ENCODE measurements around the gene UCKL1.

Gene UCKL1

GRCh38 chr20:63955827-63956663 lies at the start of gene UCKL1:
UCKL1 (minus strand) TSS chr20:63956416; CDS start chr20:63956372, 44 bp downstream.
- peak within 1 kb of the TSS; percentile 95 for H3K9ac ChIP-seq
- H3K4me3 ChIP-seq, result peak within 1 kb of the TSS; percentile 94
- no peak for TF ChIP-seq Cebpa-rat (IDR thresholded peaks at IDR 0.05)
- no peaks in the 10 kb centered on the region for H3K9me3 ChIP-seq
- H3K4me1 ChIP-seq, result peaks cover 69% of the 10 kb centered on the region
- H3K4me2 ChIP-seq, result peak within 1 kb of the TSS; percentile 98
- peaks cover 61% of the 10 kb centered on the region for H4K20me1 ChIP-seq
- no peaks in the 10 kb centered on the region for H3K27me3 ChIP-seq
- H3K27ac ChIP-seq, result peak within 1 kb of the TSS; percentile 95
- H3K36me3 ChIP-seq, result peaks cover 26% of the 10 kb centered on the region

- Histone ChIP-seq H3K27me3 (no peaks in the 10 kb centered on the region), H3K36me3 (peaks cover 56% of the 10 kb centered on the region), H3K4me1 (peaks cover 96% of the 10 kb centered on the region), H4K20me1 (peaks cover 88% of the 10 kb centered on the region), H3K9ac (peak overlapping the region; percentile 46; the same call in 1 of the 2 replicates), H3K4me2 (peak overlapping the region; percentile 86), H3K27ac (peak overlapping the region; percentile 82), H3K4me3 (no peak overlapping the region), H3K9me3 (no peaks in the 10 kb centered on the region; the same call in 1 of the 2 replicates)
- 0 out of 2 replicates have a peak, but pooled peaks have one; percentile 12 for TF ChIP-seq Cebpa-rat (IDR thresholded peaks at IDR 0.05)
These were observed 49.2 kb upstream of the UCKL1 start for GRCh38 chr20:64005394-64005793.

- H3K4me2 ChIP-seq, result peak overlapping the region; percentile 86
- peak overlapping the region; percentile 15; the same call in 1 of the 2 replicates for H3K4me3 ChIP-seq
- peak overlapping the region; percentile 82 for H3K27ac ChIP-seq
- H3K4me1 ChIP-seq, result peaks cover 84% of the 10 kb centered on the region
- TF ChIP-seq Cebpa-rat (IDR thresholded peaks at IDR 0.05), result no peak
- H3K9ac ChIP-seq, result peak overlapping the region; percentile 46; the same call in 1 of the 2 replicates
- peaks cover 86% of the 10 kb centered on the region for H4K20me1 ChIP-seq
- H3K36me3 ChIP-seq, result peaks cover 56% of the 10 kb centered on the region
- no peaks in the 10 kb centered on the region for H3K27me3 ChIP-seq
- no peaks in the 10 kb centered on the region; the same call in 1 of the 2 replicates for H3K9me3 ChIP-seq
These were observed 47.9 kb upstream of the UCKL1 start for GRCh38 chr20:64003960-64004725.

GRCh38 chr20:64001607-64002011 lies 45.4 kb upstream of the UCKL1 start:
- Histone ChIP-seq H4K20me1 (peaks cover 66% of the 10 kb centered on the region), H3K4me2 (peak overlapping the region; percentile 86), H3K27ac (0 out of 2 replicates have a peak overlapping the region, but pooled peaks have one; percentile 1), H3K4me1 (peaks cover 58% of the 10 kb centered on the region), H3K27me3 (no peaks in the 10 kb centered on the region), H3K36me3 (peaks cover 72% of the 10 kb centered on the region), H3K9ac (no peak overlapping the region), H3K4me3 (no peak overlapping the region), H3K9me3 (no peaks in the 10 kb centered on the region)
- no peak for TF ChIP-seq Cebpa-rat (IDR thresholded peaks at IDR 0.05)

DNA sequence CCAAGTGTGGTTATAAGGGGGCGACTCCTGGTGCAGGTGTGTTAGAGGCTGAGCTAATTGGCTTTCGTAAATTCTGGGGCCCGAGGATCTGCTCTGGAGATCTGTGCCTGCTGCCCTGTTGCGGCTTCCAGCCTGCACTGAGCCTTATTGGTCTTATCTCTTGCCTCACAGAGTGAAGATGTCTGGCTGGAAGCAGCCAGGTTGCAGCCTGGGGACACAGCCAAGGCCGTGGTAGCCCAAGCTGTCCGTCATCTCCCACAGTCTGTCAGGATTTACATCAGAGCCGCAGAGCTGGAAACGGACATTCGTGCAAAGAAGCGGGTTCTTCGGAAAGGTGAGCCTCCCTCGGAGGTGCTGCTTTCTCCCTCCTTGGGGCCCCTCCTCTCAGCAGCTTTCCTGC lies 44.7 kb upstream of the UCKL1 start:
- no peaks in the 10 kb centered on the region for H3K27me3 ChIP-seq
- no peak overlapping the region for H3K9ac ChIP-seq
- TF ChIP-seq Cebpa-rat (IDR thresholded peaks at IDR 0.05), result no peak
- no peak overlapping the region for H3K4me3 ChIP-seq
- H3K4me2 ChIP-seq, result peak overlapping the region; percentile 86
- no peak overlapping the region for H3K27ac ChIP-seq
- no peaks in the 10 kb centered on the region for H3K9me3 ChIP-seq
- H3K36me3 ChIP-seq, result peaks cover 79% of the 10 kb centered on the region
- H3K4me1 ChIP-seq, result peaks cover 51% of the 10 kb centered on the region
- H4K20me1 ChIP-seq, result peaks cover 59% of the 10 kb centered on the region

DNA sequence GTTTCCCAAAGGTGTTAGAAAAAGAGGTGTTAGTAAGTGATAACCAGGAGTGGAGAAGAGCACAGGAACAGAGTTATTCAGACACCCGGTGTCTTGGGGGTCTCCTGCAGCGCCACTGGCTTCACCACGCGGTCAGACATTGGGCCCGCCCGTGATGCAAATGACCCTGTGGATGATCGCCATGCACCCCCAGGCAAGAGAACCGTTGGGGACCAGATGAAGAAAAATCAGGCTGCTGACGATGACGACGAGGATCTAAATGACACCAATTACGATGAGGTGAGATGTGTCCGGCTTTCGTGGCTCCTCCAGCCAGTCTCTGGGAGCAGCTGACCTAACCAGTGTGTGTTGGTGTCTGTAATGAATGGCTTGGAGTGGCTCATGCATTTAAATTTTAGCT lies 26.7 kb upstream of the UCKL1 start:
- Histone ChIP-seq H3K9ac (no peak overlapping the region), H3K36me3 (peaks cover 56% of the 10 kb centered on the region), H3K27me3 (no peaks in the 10 kb centered on the region), H4K20me1 (peaks cover 44% of the 10 kb centered on the region), H3K4me2 (peak overlapping the region; percentile 97; the same call in 1 of the 2 replicates), H3K4me3 (no peak overlapping the region), H3K27ac (no peak overlapping the region), H3K4me1 (peaks cover 41% of the 10 kb centered on the region), H3K9me3 (no peaks in the 10 kb centered on the region)
- no peak for TF ChIP-seq Cebpa-rat (IDR thresholded peaks at IDR 0.05)

GRCh38 chr20:63980806-63981728 lies 24.9 kb upstream of the UCKL1 start, which contains the start of gene PRPF6:
PRPF6 (plus strand) TSS chr20:63981132; CDS start chr20:63981246, 114 bp downstream.
- no peaks in the 10 kb centered on the region for H3K27me3 ChIP-seq
- peak within 1 kb of the TSS; percentile 97 for H3K4me2 ChIP-seq
- H4K20me1 ChIP-seq, result peaks cover 55% of the 10 kb centered on the region
- H3K4me3 ChIP-seq, result peak within 1 kb of the TSS; percentile 81
- no peak for TF ChIP-seq Cebpa-rat (IDR thresholded peaks at IDR 0.05)
- H3K27ac ChIP-seq, result peak within 1 kb of the TSS; percentile 79
- peaks cover 52% of the 10 kb centered on the region for H3K4me1 ChIP-seq
- H3K9ac ChIP-seq, result peak within 1 kb of the TSS; percentile 84
- H3K9me3 ChIP-seq, result no peaks in the 10 kb centered on the region
- peaks cover 45% of the 10 kb centered on the region for H3K36me3 ChIP-seq

DNA sequence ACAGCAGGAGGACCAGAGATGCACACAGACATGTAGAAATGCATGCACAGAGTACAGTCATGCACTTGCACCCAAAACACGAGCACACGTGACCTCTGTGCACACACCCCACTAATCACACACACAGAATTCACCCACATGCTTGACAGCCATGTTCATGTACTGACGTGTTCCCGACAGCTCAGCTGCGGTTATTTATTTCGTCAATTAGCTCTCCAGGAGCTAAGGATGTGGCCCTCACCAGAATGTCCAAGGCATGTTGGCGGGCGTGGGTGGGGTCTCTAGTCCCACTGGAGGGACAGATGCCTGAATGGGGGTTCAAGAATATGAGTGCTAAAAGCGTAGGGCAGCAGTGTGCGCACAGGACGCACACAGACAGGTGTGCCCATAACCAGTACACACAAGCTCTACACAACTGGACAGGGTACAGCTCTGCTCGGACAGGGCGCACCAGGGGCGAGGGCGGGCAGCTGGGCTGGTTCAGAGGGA lies 24.1 kb upstream of the UCKL1 start:
- H3K27ac ChIP-seq, result peak overlapping the region; percentile 79
- no peak for TF ChIP-seq Cebpa-rat (IDR thresholded peaks at IDR 0.05)
- H3K36me3 ChIP-seq, result peaks cover 45% of the 10 kb centered on the region
- no peaks in the 10 kb centered on the region for H3K9me3 ChIP-seq
- H4K20me1 ChIP-seq, result peaks cover 55% of the 10 kb centered on the region
- H3K4me1 ChIP-seq, result peaks cover 52% of the 10 kb centered on the region
- peak overlapping the region; percentile 81 for H3K4me3 ChIP-seq
- H3K9ac ChIP-seq, result peak overlapping the region; percentile 84
- peak overlapping the region; percentile 97 for H3K4me2 ChIP-seq
- H3K27me3 ChIP-seq, result no peaks in the 10 kb centered on the region

Data from BLaER1 (cell line).